ENCODE results near the gene EMP2.
"Not testable (repeated sequence)": the region's sequence is repeated elsewhere in the genome, so short reads cannot be mapped to it uniquely, and the experiment has no call there.

The EMP2 gene

GRCh38 chr16:10579965-10580882 lies at the start of gene EMP2:
EMP2 (minus strand) TSS chr16:10580598; CDS start chr16:10547617, 32,981 bp downstream.
- DNase-seq = no peak

GRCh38 chr16:10629592-10629963 lies 49.2 kb upstream of the EMP2 start:
- DNase-seq = no peak

GRCh38 chr16:10625595-10626357 lies 45.4 kb upstream of the EMP2 start:
- DNase-seq = no peak

GRCh38 chr16:10624527-10624926 lies 44.1 kb upstream of the EMP2 start:
- DNase-seq = no peak

GRCh38 chr16:10623059-10623458 lies 42.7 kb upstream of the EMP2 start:
- DNase-seq = no peak

GRCh38 chr16:10622036-10622921 lies 41.9 kb upstream of the EMP2 start:
- no peak for DNase-seq

- DNase-seq = not testable (repeated sequence)
These were observed 41.0 kb upstream of the EMP2 start for GRCh38 chr16:10621216-10621949.

GRCh38 chr16:10620120-10620519 lies 39.7 kb upstream of the EMP2 start:
- no peak for DNase-seq

GRCh38 chr16:10619271-10619849 lies 39.0 kb upstream of the EMP2 start:
- DNase-seq = no peak

GRCh38 chr16:10618710-10619209 lies 38.4 kb upstream of the EMP2 start:
- no peak for DNase-seq

GRCh38 chr16:10617662-10618420 lies 37.4 kb upstream of the EMP2 start:
- DNase-seq = no peak

GRCh38 chr16:10616756-10617640 lies 36.6 kb upstream of the EMP2 start:
- no peak for DNase-seq

- DNase-seq = no peak
These were observed 36.0 kb upstream of the EMP2 start for GRCh38 chr16:10616419-10616755.

- no peak for DNase-seq
These were observed 34.3 kb upstream of the EMP2 start for GRCh38 chr16:10614685-10615084.

- DNase-seq = no peak
These were observed 33.5 kb upstream of the EMP2 start for GRCh38 chr16:10613785-10614485.

- no peak for DNase-seq
These were observed 32.3 kb upstream of the EMP2 start for GRCh38 chr16:10612649-10613179.

- no peak for DNase-seq
These were observed 31.5 kb upstream of the EMP2 start for GRCh38 chr16:10611825-10612342.

GRCh38 chr16:10610499-10611184 lies 30.2 kb upstream of the EMP2 start:
- DNase-seq = no peak

Data from cortex of kidney (tissue), 1 donor.